T47D (cell line): ENCODE data around the gene RAPGEF4.

Source experiments
- DNase-seq, 2 experiments: peaks; one replicate each; pipeline versions ENCODE4 v3.0.0 to v3.0.0-alpha.2; 2011 to 2012; ENCODE audit warnings: low read depth in 1 of 2, low spot score in 1 of 2
- JUND ChIP-seq: IDR thresholded peaks from 2 replicates; pipeline ENCODE4 v1.6.1; 2012; ENCODE audit warnings: low read depth
- in situ Hi-C: cut with HindIII; loops from 2 replicates; pipeline ENCODE4 v1.10.0; 2016; ENCODE audit warnings: low sequenced_read_pairs, low pct_unique_long_range_greater_than_20kb

The RAPGEF4 gene

GRCh38 chr2:172865422-172865821 lies 129.8 kb downstream of the RAPGEF4 start:
- no peak for DNase-seq
- in situ Hi-C loops: no loop called here
- TF ChIP-seq JUND: no peak

GRCh38 chr2:172869861-172870260 lies 134.2 kb downstream of the RAPGEF4 start:
- no peak for DNase-seq
- TF ChIP-seq JUND: no peak
- in situ Hi-C loops: no loop called here

GRCh38 chr2:172870396-172870795 lies 134.8 kb downstream of the RAPGEF4 start:
- no peak for TF ChIP-seq JUND
- DNase-seq: no peak
- in situ Hi-C loops: no loop called here

GRCh38 chr2:172877826-172878225 lies 142.2 kb downstream of the RAPGEF4 start:
- DNase-seq: no peak
- in situ Hi-C loops: no loop called here
- no peak for TF ChIP-seq JUND

- TF ChIP-seq JUND: no peak
- no peak for DNase-seq
- in situ Hi-C loops: no loop called here
Measured at GRCh38 chr2:172878260-172878659, 142.6 kb downstream of the RAPGEF4 start.

GRCh38 chr2:172884336-172884735 lies 148.7 kb downstream of the RAPGEF4 start:
- in situ Hi-C loops: no loop called here
- TF ChIP-seq JUND: no peak
- DNase-seq: no peak

- no peak for DNase-seq
- TF ChIP-seq JUND: no peak
- in situ Hi-C loops: no loop called here
Measured at GRCh38 chr2:172885996-172886395, 150.4 kb downstream of the RAPGEF4 start.

GRCh38 chr2:172887280-172887679 lies 151.6 kb downstream of the RAPGEF4 start:
- no peak for TF ChIP-seq JUND
- in situ Hi-C loops: no loop called here
- DNase-seq: no peak

- no peak for TF ChIP-seq JUND
- in situ Hi-C loops: no loop called here
- no peak for DNase-seq
Measured at GRCh38 chr2:172888714-172889669, 153.3 kb downstream of the RAPGEF4 start.

- no peak for TF ChIP-seq JUND
- no peak for DNase-seq
- in situ Hi-C loops: no loop called here
Measured at GRCh38 chr2:172889768-172890430, 154.3 kb downstream of the RAPGEF4 start.

GRCh38 chr2:172893111-172893510 lies 157.5 kb downstream of the RAPGEF4 start:
- in situ Hi-C loops: no loop called here
- no peak for DNase-seq
- TF ChIP-seq JUND: no peak

- no peak for DNase-seq
- no peak for TF ChIP-seq JUND
- in situ Hi-C loops: no loop called here
Measured at GRCh38 chr2:172893671-172894070, 158.0 kb downstream of the RAPGEF4 start.

GRCh38 chr2:172894689-172895387 lies 159.2 kb downstream of the RAPGEF4 start:
- TF ChIP-seq JUND: no peak
- in situ Hi-C loops: no loop called here
- no peak for DNase-seq
